ENCODE data around the gene FUT9.

Gene FUT9

GRCh38 chr6:96089173-96089572, 73.4 kb downstream of the FUT9 start:
- H3K4me3 ChIP-seq (replicated peaks; ENCODE audit: low read depth, low read length): no peak overlapping the region
- TF ChIP-seq CTCF (IDR thresholded peaks at IDR 0.05; ENCODE audit: low read length, missing control alignments): no peak
- DNase-seq (ENCODE audit: low read depth): no peak

GRCh38 chr6:96094077-96094476, 78.3 kb downstream of the FUT9 start:
- H3K4me3 ChIP-seq (replicated peaks; ENCODE audit: low read depth, low read length): no peak overlapping the region
- no peak for DNase-seq (ENCODE audit: low read depth)
- no peak for TF ChIP-seq CTCF (IDR thresholded peaks at IDR 0.05; ENCODE audit: low read length, missing control alignments)

- no peak for DNase-seq (ENCODE audit: low read depth)
- H3K4me3 ChIP-seq (replicated peaks; ENCODE audit: low read depth, low read length): no peak overlapping the region
- no peak for TF ChIP-seq CTCF (IDR thresholded peaks at IDR 0.05; ENCODE audit: low read length, missing control alignments)
Observed at GRCh38 chr6:96099069-96099468, 83.3 kb downstream of the FUT9 start.

GRCh38 chr6:96101564-96101963, 85.8 kb downstream of the FUT9 start:
- H3K4me3 ChIP-seq (replicated peaks; ENCODE audit: low read depth, low read length): no peak overlapping the region
- DNase-seq (ENCODE audit: low read depth): no peak
- TF ChIP-seq CTCF (IDR thresholded peaks at IDR 0.05; ENCODE audit: low read length, missing control alignments): no peak

- no peak for TF ChIP-seq CTCF (IDR thresholded peaks at IDR 0.05; ENCODE audit: low read length, missing control alignments)
- no peak overlapping the region for H3K4me3 ChIP-seq (replicated peaks; ENCODE audit: low read depth, low read length)
- no peak for DNase-seq (ENCODE audit: low read depth)
Observed at GRCh38 chr6:96104910-96105309, 89.1 kb downstream of the FUT9 start.

GRCh38 chr6:96110878-96111277, 95.1 kb downstream of the FUT9 start:
- DNase-seq (ENCODE audit: low read depth): no peak
- TF ChIP-seq CTCF (IDR thresholded peaks at IDR 0.05; ENCODE audit: low read length, missing control alignments): no peak
- no peak overlapping the region for H3K4me3 ChIP-seq (replicated peaks; ENCODE audit: low read depth, low read length)

GRCh38 chr6:96116674-96117073, 100.9 kb downstream of the FUT9 start:
- no peak overlapping the region for H3K4me3 ChIP-seq (replicated peaks; ENCODE audit: low read depth, low read length)
- no peak for DNase-seq (ENCODE audit: low read depth)
- no peak for TF ChIP-seq CTCF (IDR thresholded peaks at IDR 0.05; ENCODE audit: low read length, missing control alignments)

Measured in fibroblast of pulmonary artery (primary cell).